SK-N-SH treated with all-trans-retinoic acid at 6 μM for 48 hours (cell line): Measurements from ENCODE around the gene SEMA3G.

Source experiments
- ATAC-seq: fragments of 200-7000 bp; cut with Tn5 transposase; 3 replicates; pipeline ENCODE4 v1.9.1; 2020; ENCODE audit warnings: mild to moderate bottlenecking, moderate library complexity
- ARNTL ChIP-seq: fragments of 450-650 bp; formaldehyde crosslinking; IDR thresholded peaks from 2 replicates; pipeline ENCODE4 v1.5.0; 2020; ENCODE audit warnings: low read depth, mild to moderate bottlenecking, moderate library complexity, borderline replicate concordance
- BACH2 ChIP-seq: fragments of 250-450 bp; sonication (Bioruptor Pico); IDR thresholded peaks from 2 replicates; pipeline ENCODE4 v1.9.0; 2021; ENCODE audit warnings: mild to moderate bottlenecking, borderline replicate concordance
- CSDC2 ChIP-seq: fragments of 250-450 bp; sonication (Bioruptor Pico); IDR thresholded peaks from 2 replicates; pipeline ENCODE4 v1.5.0; 2020; ENCODE audit warnings: mild to moderate bottlenecking, moderate library complexity
- ESRRG ChIP-seq: fragments of 250-450 bp; sonication (Bioruptor Pico); IDR thresholded peaks from 2 replicates; pipeline ENCODE4 v1.6.1; 2021; ENCODE audit warnings: mild to moderate bottlenecking
- GLIS3 ChIP-seq: fragments of 250-450 bp; sonication (Bioruptor Pico); IDR thresholded peaks from 2 replicates; pipeline ENCODE4 v1.5.0; 2020; ENCODE audit warnings: mild to moderate bottlenecking, moderate library complexity
- ISL1 ChIP-seq: fragments of 250-450 bp; sonication (Bioruptor Pico); IDR thresholded peaks from 2 replicates; pipeline ENCODE4 v2.1.2; 2022; ENCODE audit warnings: mild to moderate bottlenecking, moderate library complexity
- OSR1 ChIP-seq: fragments of 250-450 bp; sonication (Bioruptor Pico); IDR thresholded peaks from 2 replicates; pipeline ENCODE4 v1.8.0; 2022; ENCODE audit warnings: moderate library complexity, mild to moderate bottlenecking, inconsistent platforms
- PPARA ChIP-seq: fragments of 250-450 bp; sonication (Bioruptor Pico); IDR thresholded peaks from 2 replicates; pipeline ENCODE4 v1.5.0; 2020; ENCODE audit warnings: mild to moderate bottlenecking, borderline replicate concordance
- RARB ChIP-seq: fragments of 250-450 bp; sonication (Bioruptor Pico); IDR thresholded peaks from 2 replicates; pipeline ENCODE4 v1.8.0; 2021; ENCODE audit warnings: mild to moderate bottlenecking, moderate library complexity
- SNAI2 ChIP-seq: fragments of 250-450 bp; sonication (Bioruptor Pico); IDR thresholded peaks from 2 replicates; pipeline ENCODE4 v1.5.0; 2020; ENCODE audit warnings: mild to moderate bottlenecking, moderate library complexity
- TCF4 ChIP-seq: fragments of 250-450 bp; sonication (Bioruptor Pico); IDR thresholded peaks from 2 replicates; pipeline ENCODE4 v1.8.0; 2021; ENCODE audit warnings: mild to moderate bottlenecking, moderate library complexity, borderline replicate concordance
- TOX ChIP-seq: fragments of 250-450 bp; sonication (Bioruptor Pico); IDR thresholded peaks from 2 replicates; pipeline ENCODE4 v1.8.0; 2021; ENCODE audit warnings: mild to moderate bottlenecking, moderate library complexity, borderline replicate concordance
- ZC3H10 ChIP-seq: fragments of 250-450 bp; sonication (Bioruptor Pico); IDR thresholded peaks from 2 replicates; pipeline ENCODE4 v1.5.1; 2021; ENCODE audit warnings: mild to moderate bottlenecking, moderate library complexity
- ZFP3 ChIP-seq: fragments of 250-450 bp; sonication (Bioruptor Pico); IDR thresholded peaks from 2 replicates; pipeline ENCODE4 v1.5.0; 2020; ENCODE audit warnings: mild to moderate bottlenecking, moderate library complexity
- ZFP30 ChIP-seq: fragments of 450-650 bp; formaldehyde crosslinking; IDR thresholded peaks from 2 replicates; pipeline ENCODE4 v1.5.0; 2022; ENCODE audit warnings: mild to moderate bottlenecking, moderate library complexity
- ZNF565 ChIP-seq: fragments of 450-650 bp; formaldehyde crosslinking; conservative IDR thresholded peaks from 2 replicates; pipeline ENCODE4 v1.5.0; 2020; ENCODE audit warnings: low read depth, mild to moderate bottlenecking, moderate library complexity
- ZNF70 ChIP-seq: fragments of 450-650 bp; formaldehyde crosslinking; IDR thresholded peaks from 2 replicates; pipeline ENCODE4 v1.5.0; 2020; ENCODE audit warnings: mild to moderate bottlenecking, moderate library complexity
- ZNF8 ChIP-seq: fragments of 450-650 bp; formaldehyde crosslinking; IDR thresholded peaks from 2 replicates; pipeline ENCODE4 v1.5.0; 2020; ENCODE audit warnings: mild to moderate bottlenecking, moderate library complexity
- TF ChIP-seq, protein P1 (sequence below): fragments of 250-450 bp; sonication (Bioruptor Pico); IDR thresholded peaks from 2 replicates; pipeline ENCODE4 v1.8.0; 2020; ENCODE audit warnings: mild to moderate bottlenecking, moderate library complexity, borderline replicate concordance
- TF ChIP-seq, protein P2 (sequence below): fragments of 250-450 bp; sonication (Bioruptor Pico); IDR thresholded peaks from 2 replicates; pipeline ENCODE4 v1.5.1; 2021; ENCODE audit warnings: mild to moderate bottlenecking, moderate library complexity
- TF ChIP-seq, protein P3 (sequence below): fragments of 250-450 bp; sonication (Bioruptor Pico); IDR thresholded peaks from 2 replicates; pipeline ENCODE4 v1.8.0; 2021; ENCODE audit warnings: low read depth, mild to moderate bottlenecking, moderate library complexity, borderline replicate concordance
- TF ChIP-seq, protein P4 (sequence below): fragments of 250-450 bp; sonication (Bioruptor Pico); IDR thresholded peaks from 2 replicates; pipeline ENCODE4 v1.5.0; 2020; ENCODE audit warnings: mild to moderate bottlenecking, moderate library complexity

SEMA3G gene

DNA sequence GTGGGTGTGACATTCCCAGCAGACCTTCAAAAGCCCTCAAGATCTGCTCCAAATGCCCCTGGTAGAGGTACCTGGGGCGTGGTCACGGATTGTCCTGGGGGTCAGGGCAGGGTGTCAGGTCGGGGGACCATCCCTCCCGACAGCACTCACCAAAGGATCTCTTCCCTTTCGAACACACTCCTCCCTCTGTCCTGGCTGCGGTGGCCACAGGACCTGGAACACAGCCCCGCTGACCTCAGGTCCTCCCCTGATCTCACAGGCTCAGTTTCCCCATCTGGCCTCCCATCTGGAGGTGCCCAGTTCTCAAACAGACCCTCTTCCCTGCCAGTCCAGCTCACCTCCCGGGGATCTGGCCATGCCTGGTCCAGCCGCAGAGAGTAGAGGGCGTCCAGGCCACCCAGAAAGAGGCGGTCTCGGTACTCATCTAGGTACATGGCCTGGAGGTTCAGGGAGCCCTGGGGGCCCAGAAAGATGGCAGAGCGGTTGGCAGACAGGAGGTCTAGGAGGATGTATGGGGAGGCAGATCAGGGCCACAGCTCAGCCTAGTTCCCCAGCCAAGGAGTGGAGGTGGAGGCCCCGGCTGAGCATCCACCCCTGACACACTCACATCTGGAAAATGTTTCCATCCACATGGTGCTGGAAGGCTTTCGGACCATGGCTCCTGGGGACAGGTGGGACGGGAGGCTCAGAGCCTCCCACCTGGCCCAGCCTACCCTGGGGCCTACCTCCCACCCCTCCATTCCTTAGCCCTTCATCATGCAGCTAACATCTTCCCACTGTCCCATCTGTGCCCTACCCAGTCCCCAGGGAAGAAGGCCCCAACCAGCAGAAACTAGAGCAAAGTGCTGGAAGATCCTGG, 2.3 kb downstream of the SEMA3G start:
- ATAC-seq, result no peak
- no peak for TF ChIP-seq ZNF565 (CRISPR knock-in tag)

DNA sequence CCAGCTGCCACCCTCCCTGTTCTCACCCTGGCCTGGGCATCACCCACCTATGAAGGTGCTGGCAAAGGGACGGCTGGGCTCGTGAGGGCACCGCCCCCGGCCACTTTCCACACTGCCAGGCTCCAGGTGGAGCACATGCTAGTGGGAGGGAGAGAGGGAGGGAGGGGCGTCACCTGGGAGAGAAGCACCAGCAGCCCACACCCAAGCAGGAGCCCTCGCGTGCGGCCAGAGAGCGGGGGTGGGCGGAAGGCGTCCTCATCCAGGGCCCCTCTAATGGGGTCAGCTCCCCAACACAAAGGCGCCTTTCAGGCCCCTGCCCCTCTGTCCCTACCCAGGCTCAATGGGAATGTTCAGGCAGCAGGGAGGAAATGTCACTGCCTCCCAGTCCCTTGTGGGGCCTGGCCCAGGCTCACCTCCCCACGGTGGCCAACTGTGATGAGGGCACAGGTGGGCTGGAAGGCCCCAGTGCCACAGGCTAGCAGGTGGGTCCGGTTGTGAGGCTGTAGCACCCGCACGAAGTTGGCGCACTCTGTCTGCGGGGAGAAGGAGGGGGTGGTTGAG, 3.1 kb downstream of the SEMA3G start:
- ATAC-seq, result no peak
- no peak for TF ChIP-seq PPARA
- TF ChIP-seq ESRRG (CRISPR knock-in tag), result no peak
- TF ChIP-seq OSR1 (CRISPR knock-in tag), result no peak
- TF ChIP-seq, protein P1, sequence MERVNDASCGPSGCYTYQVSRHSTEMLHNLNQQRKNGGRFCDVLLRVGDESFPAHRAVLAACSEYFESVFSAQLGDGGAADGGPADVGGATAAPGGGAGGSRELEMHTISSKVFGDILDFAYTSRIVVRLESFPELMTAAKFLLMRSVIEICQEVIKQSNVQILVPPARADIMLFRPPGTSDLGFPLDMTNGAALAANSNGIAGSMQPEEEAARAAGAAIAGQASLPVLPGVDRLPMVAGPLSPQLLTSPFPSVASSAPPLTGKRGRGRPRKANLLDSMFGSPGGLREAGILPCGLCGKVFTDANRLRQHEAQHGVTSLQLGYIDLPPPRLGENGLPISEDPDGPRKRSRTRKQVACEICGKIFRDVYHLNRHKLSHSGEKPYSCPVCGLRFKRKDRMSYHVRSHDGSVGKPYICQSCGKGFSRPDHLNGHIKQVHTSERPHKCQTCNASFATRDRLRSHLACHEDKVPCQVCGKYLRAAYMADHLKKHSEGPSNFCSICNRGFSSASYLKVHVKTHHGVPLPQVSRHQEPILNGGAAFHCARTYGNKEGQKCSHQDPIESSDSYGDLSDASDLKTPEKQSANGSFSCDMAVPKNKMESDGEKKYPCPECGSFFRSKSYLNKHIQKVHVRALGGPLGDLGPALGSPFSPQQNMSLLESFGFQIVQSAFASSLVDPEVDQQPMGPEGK (CRISPR knock-in tag), result no peak
- TF ChIP-seq, protein P2, sequence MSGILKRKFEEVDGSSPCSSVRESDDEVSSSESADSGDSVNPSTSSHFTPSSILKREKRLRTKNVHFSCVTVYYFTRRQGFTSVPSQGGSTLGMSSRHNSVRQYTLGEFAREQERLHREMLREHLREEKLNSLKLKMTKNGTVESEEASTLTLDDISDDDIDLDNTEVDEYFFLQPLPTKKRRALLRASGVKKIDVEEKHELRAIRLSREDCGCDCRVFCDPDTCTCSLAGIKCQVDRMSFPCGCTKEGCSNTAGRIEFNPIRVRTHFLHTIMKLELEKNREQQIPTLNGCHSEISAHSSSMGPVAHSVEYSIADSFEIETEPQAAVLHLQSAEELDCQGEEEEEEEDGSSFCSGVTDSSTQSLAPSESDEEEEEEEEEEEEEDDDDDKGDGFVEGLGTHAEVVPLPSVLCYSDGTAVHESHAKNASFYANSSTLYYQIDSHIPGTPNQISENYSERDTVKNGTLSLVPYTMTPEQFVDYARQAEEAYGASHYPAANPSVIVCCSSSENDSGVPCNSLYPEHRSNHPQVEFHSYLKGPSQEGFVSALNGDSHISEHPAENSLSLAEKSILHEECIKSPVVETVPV, result no peak
- TF ChIP-seq ZFP3, result no peak
- TF ChIP-seq CSDC2 (CRISPR knock-in tag), result no peak

DNA sequence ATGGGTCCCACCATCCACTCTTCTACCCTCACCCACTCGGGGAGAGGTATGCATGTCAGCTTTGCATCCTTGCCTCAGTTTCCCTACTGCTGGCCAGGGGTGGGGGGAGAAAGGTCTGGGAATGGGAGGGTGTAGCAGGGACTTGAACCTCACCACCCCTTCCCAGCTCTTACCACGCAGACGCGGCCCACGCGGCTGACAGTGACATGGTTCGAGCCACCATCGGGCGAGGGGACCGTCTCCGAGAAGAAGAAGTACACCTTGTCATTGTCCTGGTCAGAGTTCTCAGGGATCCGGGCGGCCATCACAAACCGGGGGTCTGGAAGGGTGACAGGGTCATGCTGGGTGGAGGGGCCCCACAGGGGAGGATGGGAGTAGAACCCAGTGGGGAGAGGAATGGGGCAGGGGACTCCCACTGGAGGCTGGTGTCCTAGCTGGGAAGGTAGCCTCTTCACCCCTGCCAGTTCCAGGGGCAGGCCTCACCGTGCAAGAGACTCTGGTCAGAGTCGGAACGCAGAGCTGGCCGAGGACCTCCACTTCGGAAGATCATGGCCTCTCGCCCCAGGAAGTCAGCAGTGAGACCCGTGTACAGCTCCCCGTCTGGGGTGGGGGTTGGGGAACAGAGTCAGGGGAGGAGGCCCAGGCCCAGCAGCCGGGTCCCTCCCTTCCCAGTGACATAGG, 3.7 kb downstream of the SEMA3G start:
- TF ChIP-seq ZFP30 (no peak), RARB (CRISPR knock-in tag) (no peak), ZFP3 (no peak), ZNF8 (CRISPR knock-in tag) (no peak), ISL1 (CRISPR knock-in tag) (no peak), CSDC2 (CRISPR knock-in tag) (no peak), ARNTL (CRISPR knock-in tag) (no peak), ZC3H10 (CRISPR knock-in tag) (no peak), TOX (CRISPR knock-in tag) (no peak), PPARA (no peak)
- TF ChIP-seq, protein P3, sequence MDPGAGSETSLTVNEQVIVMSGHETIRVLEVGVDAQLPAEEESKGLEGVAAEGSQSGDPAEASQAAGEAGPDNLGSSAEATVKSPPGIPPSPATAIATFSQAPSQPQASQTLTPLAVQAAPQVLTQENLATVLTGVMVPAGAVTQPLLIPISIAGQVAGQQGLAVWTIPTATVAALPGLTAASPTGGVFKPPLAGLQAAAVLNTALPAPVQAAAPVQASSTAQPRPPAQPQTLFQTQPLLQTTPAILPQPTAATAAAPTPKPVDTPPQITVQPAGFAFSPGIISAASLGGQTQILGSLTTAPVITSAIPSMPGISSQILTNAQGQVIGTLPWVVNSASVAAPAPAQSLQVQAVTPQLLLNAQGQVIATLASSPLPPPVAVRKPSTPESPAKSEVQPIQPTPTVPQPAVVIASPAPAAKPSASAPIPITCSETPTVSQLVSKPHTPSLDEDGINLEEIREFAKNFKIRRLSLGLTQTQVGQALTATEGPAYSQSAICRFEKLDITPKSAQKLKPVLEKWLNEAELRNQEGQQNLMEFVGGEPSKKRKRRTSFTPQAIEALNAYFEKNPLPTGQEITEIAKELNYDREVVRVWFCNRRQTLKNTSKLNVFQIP (CRISPR knock-in tag), result no peak
- TF ChIP-seq, protein P1 (CRISPR knock-in tag), result no peak
- TF ChIP-seq, protein P2, result no peak
- no peak for ATAC-seq

DNA sequence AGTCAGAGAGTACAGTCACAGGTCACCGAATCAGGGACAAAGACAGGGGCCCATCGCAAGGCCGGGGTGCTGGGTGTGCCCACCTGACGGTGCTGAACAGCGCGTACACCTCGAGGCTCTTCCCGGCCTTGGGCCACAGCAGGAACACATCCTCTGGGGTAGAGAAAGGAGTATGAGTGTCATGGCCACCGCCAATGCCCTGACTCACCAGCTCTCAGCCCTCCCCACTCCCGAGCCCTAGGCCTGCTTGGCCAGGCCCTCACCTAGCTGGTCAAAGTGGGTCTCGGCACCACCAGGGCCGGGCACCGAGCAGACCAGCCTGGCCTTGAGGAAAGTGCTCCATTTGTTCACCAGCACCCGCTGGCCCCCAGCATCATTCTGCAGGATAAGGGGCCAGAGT, 4.2 kb downstream of the SEMA3G start:
- ATAC-seq, result no peak
- TF ChIP-seq ZFP3, result no peak
- no peak for TF ChIP-seq PPARA
- TF ChIP-seq BACH2 (CRISPR knock-in tag), result no peak
- TF ChIP-seq GLIS3 (CRISPR knock-in tag), result no peak
- no peak for TF ChIP-seq ZNF70 (CRISPR knock-in tag)
- TF ChIP-seq, protein P3 (CRISPR knock-in tag), result no peak
- TF ChIP-seq ZC3H10 (CRISPR knock-in tag), result no peak
- TF ChIP-seq SNAI2 (CRISPR knock-in tag), result no peak
- TF ChIP-seq TCF4 (CRISPR knock-in tag), result no peak
- TF ChIP-seq, protein P4, sequence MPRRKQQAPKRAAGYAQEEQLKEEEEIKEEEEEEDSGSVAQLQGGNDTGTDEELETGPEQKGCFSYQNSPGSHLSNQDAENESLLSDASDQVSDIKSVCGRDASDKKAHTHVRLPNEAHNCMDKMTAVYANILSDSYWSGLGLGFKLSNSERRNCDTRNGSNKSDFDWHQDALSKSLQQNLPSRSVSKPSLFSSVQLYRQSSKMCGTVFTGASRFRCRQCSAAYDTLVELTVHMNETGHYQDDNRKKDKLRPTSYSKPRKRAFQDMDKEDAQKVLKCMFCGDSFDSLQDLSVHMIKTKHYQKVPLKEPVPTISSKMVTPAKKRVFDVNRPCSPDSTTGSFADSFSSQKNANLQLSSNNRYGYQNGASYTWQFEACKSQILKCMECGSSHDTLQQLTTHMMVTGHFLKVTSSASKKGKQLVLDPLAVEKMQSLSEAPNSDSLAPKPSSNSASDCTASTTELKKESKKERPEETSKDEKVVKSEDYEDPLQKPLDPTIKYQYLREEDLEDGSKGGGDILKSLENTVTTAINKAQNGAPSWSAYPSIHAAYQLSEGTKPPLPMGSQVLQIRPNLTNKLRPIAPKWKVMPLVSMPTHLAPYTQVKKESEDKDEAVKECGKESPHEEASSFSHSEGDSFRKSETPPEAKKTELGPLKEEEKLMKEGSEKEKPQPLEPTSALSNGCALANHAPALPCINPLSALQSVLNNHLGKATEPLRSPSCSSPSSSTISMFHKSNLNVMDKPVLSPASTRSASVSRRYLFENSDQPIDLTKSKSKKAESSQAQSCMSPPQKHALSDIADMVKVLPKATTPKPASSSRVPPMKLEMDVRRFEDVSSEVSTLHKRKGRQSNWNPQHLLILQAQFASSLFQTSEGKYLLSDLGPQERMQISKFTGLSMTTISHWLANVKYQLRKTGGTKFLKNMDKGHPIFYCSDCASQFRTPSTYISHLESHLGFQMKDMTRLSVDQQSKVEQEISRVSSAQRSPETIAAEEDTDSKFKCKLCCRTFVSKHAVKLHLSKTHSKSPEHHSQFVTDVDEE (CRISPR knock-in tag), result no peak
- TF ChIP-seq CSDC2 (CRISPR knock-in tag), result no peak
